Measurements from ENCODE around the gene SLC24A1. TPM values are rescaled to one million over a fixed set of nuclear protein-coding genes. Genes with fewer than 3 reads are reported as not detected.
A peak's percentile ranks its signal among the peaks of the same experiment; 100 is the strongest.

Gene SLC24A1
- total and polyA plus RNA-seq, 3 experiments from 2014 or later = 3.8 to 4.3 (median 4.2) TPM

- Histone ChIP-seq H3K9me3 (ENCODE audit: low read length) (no peaks in the 10 kb centered on the region), H3K27ac (ENCODE audit: low read depth, low read length) (no peak overlapping the region), H3K4me3 (ENCODE audit: low read length) (no peak overlapping the region), H3K4me1 (ENCODE audit: insufficient read depth, low read length) (no peaks in the 10 kb centered on the region), H3K27me3 (ENCODE audit: insufficient read depth, low read length, poor library complexity, severe bottlenecking) (no peaks in the 10 kb centered on the region), H3K36me3 (ENCODE audit: insufficient read depth, low read length) (peaks cover 14% of the 10 kb centered on the region)
- H3K36me3 Mint-ChIP-seq = peaks cover 0 to 79% (median 11%) of the 10 kb centered on the region in 3 donors
- peaks cover under 1 to 1% (median under 1%) of the 10 kb centered on the region in 3 donors for H3K4me1 Mint-ChIP-seq
- no peaks in the 10 kb centered on the region for H3K27me3 Mint-ChIP-seq
- no peaks in the 10 kb centered on the region for H3K9me3 Mint-ChIP-seq
- no peak overlapping the region for H3K4me3 Mint-ChIP-seq
- DNase-seq = no peak
- ChIA-PET CTCF (no interaction called here), POLR2A (no interaction called here)
- H3K27ac Mint-ChIP-seq = no peak overlapping the region
Observed at GRCh38 chr15:65655457-65655856, 33.7 kb downstream of the SLC24A1 start.

DNA sequence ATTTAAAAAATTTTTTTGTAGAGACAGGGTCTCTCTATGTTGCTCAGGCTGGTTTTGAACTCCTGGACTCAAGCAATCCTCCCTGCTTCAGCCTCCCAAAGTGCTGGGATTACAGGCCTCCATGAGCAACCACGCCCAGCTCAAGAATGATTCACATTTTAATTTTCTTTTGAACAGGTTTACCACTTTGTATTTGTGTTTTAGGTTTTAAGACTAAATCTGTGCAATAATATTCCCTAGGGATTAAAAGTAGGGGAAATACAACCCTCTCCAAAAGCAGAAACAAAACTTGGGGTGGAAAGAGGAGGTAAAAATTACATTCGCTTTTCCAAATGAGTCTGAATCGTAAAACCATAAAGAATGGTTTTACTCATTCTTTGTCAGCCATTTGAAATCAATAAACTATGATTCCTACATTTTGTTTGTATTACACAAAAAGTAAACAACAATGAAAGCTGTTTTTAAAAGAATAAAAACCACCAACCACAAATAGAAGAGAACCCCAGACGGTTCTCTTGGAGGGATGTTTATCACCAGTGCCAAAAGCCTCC lies 37.8 kb downstream of the SLC24A1 start:
- no peaks in the 10 kb centered on the region for H3K4me1 ChIP-seq (ENCODE audit: insufficient read depth, low read length)
- Mint-ChIP-seq H3K4me1 (no peaks in the 10 kb centered on the region), H3K36me3 (peaks cover 0 to 76% (median 10%) of the 10 kb centered on the region in 3 donors), H3K27ac (peak overlapping the region in 2 of 8 donors; percentile 21 to 54), H3K4me3 (no peak overlapping the region), H3K27me3 (no peaks in the 10 kb centered on the region), H3K9me3 (no peaks in the 10 kb centered on the region)
- H3K27ac ChIP-seq (ENCODE audit: low read depth, low read length) = no peak overlapping the region
- H3K4me3 ChIP-seq (ENCODE audit: low read length) = no peak overlapping the region
- no peaks in the 10 kb centered on the region for H3K27me3 ChIP-seq (ENCODE audit: insufficient read depth, low read length, poor library complexity, severe bottlenecking)
- H3K36me3 ChIP-seq (ENCODE audit: insufficient read depth, low read length) = peaks cover 13% of the 10 kb centered on the region
- POLR2A ChIA-PET = no interaction called here
- CTCF ChIA-PET = interaction anchor here (1.1 kb wide), 1 partner anchor 21 kb away, joined by 3 read pairs; no protein-coding TSS in a partner anchor
- no peak for DNase-seq
- no peaks in the 10 kb centered on the region for H3K9me3 ChIP-seq (ENCODE audit: low read length)

DNA sequence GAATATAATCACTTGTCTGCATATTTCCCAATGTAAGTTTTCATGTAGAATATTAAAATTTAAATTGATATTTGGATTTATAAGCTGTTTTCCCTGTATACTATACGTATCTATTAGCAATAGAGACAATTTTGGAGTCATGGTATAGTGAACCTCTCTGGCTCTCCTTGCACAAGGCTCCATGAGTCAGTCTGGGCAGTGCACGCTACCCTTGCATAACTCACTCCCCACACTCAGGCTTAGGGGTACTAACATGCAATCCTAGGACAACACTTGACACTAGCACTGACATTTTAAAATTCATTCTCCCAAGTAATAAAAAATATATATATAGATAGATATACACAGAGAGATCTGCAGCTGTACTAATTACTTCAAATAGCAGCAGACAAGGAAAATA lies 39.2 kb downstream of the SLC24A1 start:
- Mint-ChIP-seq H3K4me3 (no peak overlapping the region), H3K9me3 (no peaks in the 10 kb centered on the region), H3K36me3 (peaks cover 0 to 76% (median 12%) of the 10 kb centered on the region in 3 donors), H3K4me1 (no peaks in the 10 kb centered on the region), H3K27me3 (no peaks in the 10 kb centered on the region), H3K27ac (no peak overlapping the region)
- H3K36me3 ChIP-seq (ENCODE audit: insufficient read depth, low read length) = peaks cover 13% of the 10 kb centered on the region
- no peaks in the 10 kb centered on the region for H3K9me3 ChIP-seq (ENCODE audit: low read length)
- no peaks in the 10 kb centered on the region for H3K27me3 ChIP-seq (ENCODE audit: insufficient read depth, low read length, poor library complexity, severe bottlenecking)
- no peaks in the 10 kb centered on the region for H3K4me1 ChIP-seq (ENCODE audit: insufficient read depth, low read length)
- POLR2A ChIA-PET = no interaction called here
- CTCF ChIA-PET = interaction anchor here (1.1 to 1.6 kb wide), 2 partner anchors 9 to 22 kb away, joined by 3 to 5 read pairs; no protein-coding TSS in a partner anchor
- H3K4me3 ChIP-seq (ENCODE audit: low read length) = no peak overlapping the region
- DNase-seq = no peak
- no peak overlapping the region for H3K27ac ChIP-seq (ENCODE audit: low read depth, low read length)

- CTCF ChIA-PET = interaction anchor here (1.0 kb wide), 1 partner anchor 25 kb away, joined by 3 read pairs; no protein-coding TSS in a partner anchor
- Histone ChIP-seq H3K4me1 (ENCODE audit: insufficient read depth, low read length) (no peaks in the 10 kb centered on the region), H3K27me3 (ENCODE audit: insufficient read depth, low read length, poor library complexity, severe bottlenecking) (no peaks in the 10 kb centered on the region), H3K4me3 (ENCODE audit: low read length) (no peak overlapping the region), H3K9me3 (ENCODE audit: low read length) (no peaks in the 10 kb centered on the region), H3K27ac (ENCODE audit: low read depth, low read length) (no peak overlapping the region), H3K36me3 (ENCODE audit: insufficient read depth, low read length) (peaks cover 14% of the 10 kb centered on the region)
- Mint-ChIP-seq H3K4me3 (no peak overlapping the region), H3K4me1 (no peaks in the 10 kb centered on the region), H3K27ac (no peak overlapping the region), H3K36me3 (peaks cover 0 to 77% (median 10%) of the 10 kb centered on the region in 3 donors), H3K27me3 (no peaks in the 10 kb centered on the region), H3K9me3 (no peaks in the 10 kb centered on the region)
- POLR2A ChIA-PET = interaction anchor here (0.7 kb wide), 1 partner anchor 173 kb away, joined by 4 read pairs; no protein-coding TSS in a partner anchor
- DNase-seq = no peak
Observed at GRCh38 chr15:65663521-65663920, 41.8 kb downstream of the SLC24A1 start.

- Histone ChIP-seq H3K4me3 (ENCODE audit: low read length) (no peak overlapping the region), H3K27me3 (ENCODE audit: insufficient read depth, low read length, poor library complexity, severe bottlenecking) (no peaks in the 10 kb centered on the region), H3K27ac (ENCODE audit: low read depth, low read length) (no peak overlapping the region), H3K4me1 (ENCODE audit: insufficient read depth, low read length) (no peaks in the 10 kb centered on the region), H3K36me3 (ENCODE audit: insufficient read depth, low read length) (peaks cover 14% of the 10 kb centered on the region), H3K9me3 (ENCODE audit: low read length) (no peaks in the 10 kb centered on the region)
- H3K36me3 Mint-ChIP-seq = peaks cover 5 to 83% (median 12%) of the 10 kb centered on the region in 3 donors
- H3K27ac Mint-ChIP-seq = peak overlapping the region in 1 of 8 donors; percentile 73
- POLR2A ChIA-PET = no interaction called here
- CTCF ChIA-PET = no interaction called here
- H3K4me1 Mint-ChIP-seq = no peaks in the 10 kb centered on the region
- H3K9me3 Mint-ChIP-seq = no peaks in the 10 kb centered on the region
- no peaks in the 10 kb centered on the region for H3K27me3 Mint-ChIP-seq
- DNase-seq = no peak
- no peak overlapping the region for H3K4me3 Mint-ChIP-seq
Observed at GRCh38 chr15:65666257-65666656, 44.5 kb downstream of the SLC24A1 start.

- ChIA-PET CTCF (no interaction called here), POLR2A (no interaction called here)
- Histone ChIP-seq H3K4me1 (ENCODE audit: insufficient read depth, low read length) (no peaks in the 10 kb centered on the region), H3K36me3 (ENCODE audit: insufficient read depth, low read length) (peaks cover 8% of the 10 kb centered on the region), H3K27ac (ENCODE audit: low read depth, low read length) (no peak overlapping the region), H3K9me3 (ENCODE audit: low read length) (no peaks in the 10 kb centered on the region), H3K27me3 (ENCODE audit: insufficient read depth, low read length, poor library complexity, severe bottlenecking) (no peaks in the 10 kb centered on the region), H3K4me3 (ENCODE audit: low read length) (no peak overlapping the region)
- no peak for DNase-seq
- H3K27ac Mint-ChIP-seq = peak overlapping the region in 1 of 8 donors; percentile 74
- no peaks in the 10 kb centered on the region for H3K27me3 Mint-ChIP-seq
- peaks cover 0 to 7% (median 6%) of the 10 kb centered on the region in 3 donors for H3K4me1 Mint-ChIP-seq
- no peaks in the 10 kb centered on the region for H3K9me3 Mint-ChIP-seq
- H3K4me3 Mint-ChIP-seq = no peak overlapping the region
- H3K36me3 Mint-ChIP-seq = peaks cover 0 to 51% (median 4%) of the 10 kb centered on the region in 3 donors
Observed at GRCh38 chr15:65675551-65675950, 53.8 kb downstream of the SLC24A1 start.

GRCh38 chr15:65676123-65676522 lies 54.4 kb downstream of the SLC24A1 start:
- Mint-ChIP-seq H3K36me3 (peaks cover 0 to 46% (median 0%) of the 10 kb centered on the region in 3 donors), H3K9me3 (no peaks in the 10 kb centered on the region), H3K27ac (no peak overlapping the region), H3K4me1 (peaks cover 0 to 7% (median 6%) of the 10 kb centered on the region in 3 donors), H3K27me3 (no peaks in the 10 kb centered on the region), H3K4me3 (no peak overlapping the region)
- no peak for DNase-seq
- CTCF ChIA-PET = no interaction called here
- POLR2A ChIA-PET = no interaction called here
- Histone ChIP-seq H3K4me3 (ENCODE audit: low read length) (no peak overlapping the region), H3K9me3 (ENCODE audit: low read length) (no peaks in the 10 kb centered on the region), H3K36me3 (ENCODE audit: insufficient read depth, low read length) (peaks cover 8% of the 10 kb centered on the region), H3K27ac (ENCODE audit: low read depth, low read length) (no peak overlapping the region), H3K27me3 (ENCODE audit: insufficient read depth, low read length, poor library complexity, severe bottlenecking) (no peaks in the 10 kb centered on the region), H3K4me1 (ENCODE audit: insufficient read depth, low read length) (no peaks in the 10 kb centered on the region)

DNA sequence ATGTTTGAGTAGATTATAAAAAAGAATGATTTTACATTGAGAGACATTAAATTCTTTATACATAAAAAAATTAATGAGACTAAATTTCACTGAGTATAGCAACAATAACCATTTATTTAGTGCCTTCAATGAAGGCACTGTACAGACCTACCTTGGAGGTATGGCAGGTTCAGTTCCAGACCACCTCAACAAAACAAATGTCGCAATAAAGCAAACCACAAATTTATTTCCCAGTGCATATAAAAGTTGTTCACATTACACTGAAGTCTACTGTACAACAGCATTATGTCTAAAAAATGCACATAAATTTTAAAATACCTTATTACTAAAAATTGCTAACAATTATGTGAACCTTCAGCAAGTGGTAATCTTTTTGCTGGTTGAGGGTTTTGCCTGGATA lies 58.8 kb downstream of the SLC24A1 start:
- Histone ChIP-seq H3K4me1 (ENCODE audit: insufficient read depth, low read length) (no peaks in the 10 kb centered on the region), H3K4me3 (ENCODE audit: low read length) (no peak overlapping the region), H3K36me3 (ENCODE audit: insufficient read depth, low read length) (no peaks in the 10 kb centered on the region), H3K9me3 (ENCODE audit: low read length) (no peaks in the 10 kb centered on the region), H3K27me3 (ENCODE audit: insufficient read depth, low read length, poor library complexity, severe bottlenecking) (no peaks in the 10 kb centered on the region), H3K27ac (ENCODE audit: low read depth, low read length) (no peak overlapping the region)
- Mint-ChIP-seq H3K27ac (peak overlapping the region in 2 of 8 donors; percentile 22 to 66), H3K36me3 (peaks cover 0 to 11% (median 4%) of the 10 kb centered on the region in 3 donors), H3K4me1 (peaks cover 1 to 14% (median 12%) of the 10 kb centered on the region in 3 donors), H3K4me3 (no peak overlapping the region), H3K9me3 (no peaks in the 10 kb centered on the region), H3K27me3 (no peaks in the 10 kb centered on the region)
- ChIA-PET CTCF (no interaction called here), POLR2A (no interaction called here)
- DNase-seq = no peak
